Measurements from ENCODE around the gene CCS.
"Not testable (repeated sequence)": the region's sequence is repeated elsewhere in the genome, so short reads cannot be mapped to it uniquely, and the experiment has no call there.

CCS gene

GRCh38 chr11:66592457-66593302 lies at the start of gene CCS, which contains the start of gene CCDC87:
CCS (plus strand) TSS chr11:66593185; CDS start chr11:66593262, 77 bp downstream.
CCDC87 (minus strand) TSS chr11:66593063; CDS start chr11:66593015, 48 bp downstream.
- DNase-seq (ENCODE audit: low read depth in 2 of 2) = peak; percentile 98 to 99

- peak; percentile 18 to 40 for DNase-seq (ENCODE audit: low read depth in 2 of 2)
Measured at GRCh38 chr11:66543263-66544107, 49.5 kb upstream of the CCS start.

- not testable (repeated sequence) for DNase-seq (ENCODE audit: low read depth in 2 of 2)
Measured at GRCh38 chr11:66544952-66545351, 48.0 kb upstream of the CCS start.

GRCh38 chr11:66545701-66546367 lies 47.2 kb upstream of the CCS start, which contains the start of gene ZDHHC24:
ZDHHC24 (minus strand) TSS chr11:66546048; CDS start chr11:66546003, 45 bp downstream.
- DNase-seq (ENCODE audit: low read depth in 2 of 2) = peak; percentile 86 to 94

GRCh38 chr11:66546368-66546965 lies 46.5 kb upstream of the CCS start, which contains the start of gene ACTN3:
ACTN3 (plus strand) TSS chr11:66546903; CDS start chr11:66546938, 35 bp downstream.
- DNase-seq (ENCODE audit: low read depth in 2 of 2) = peak; percentile 6 to 16

GRCh38 chr11:66546966-66547661 lies 45.9 kb upstream of the CCS start:
- no peak for DNase-seq (ENCODE audit: low read depth in 2 of 2)

GRCh38 chr11:66547662-66548009 lies 45.3 kb upstream of the CCS start:
- no peak for DNase-seq (ENCODE audit: low read depth in 2 of 2)

GRCh38 chr11:66548041-66548440 lies 44.9 kb upstream of the CCS start:
- no peak for DNase-seq (ENCODE audit: low read depth in 2 of 2)

- DNase-seq (ENCODE audit: low read depth in 2 of 2) = no peak
Measured at GRCh38 chr11:66548774-66549630, 44.0 kb upstream of the CCS start.

GRCh38 chr11:66549696-66550095 lies 43.3 kb upstream of the CCS start:
- no peak for DNase-seq (ENCODE audit: low read depth in 2 of 2)

GRCh38 chr11:66550887-66551286 lies 42.1 kb upstream of the CCS start:
- DNase-seq (ENCODE audit: low read depth in 2 of 2) = no peak

- DNase-seq (ENCODE audit: low read depth in 2 of 2) = no peak
Measured at GRCh38 chr11:66554602-66555001, 38.4 kb upstream of the CCS start.

GRCh38 chr11:66555416-66555815 lies 37.6 kb upstream of the CCS start:
- no peak for DNase-seq (ENCODE audit: low read depth in 2 of 2)

- no peak for DNase-seq (ENCODE audit: low read depth in 2 of 2)
Measured at GRCh38 chr11:66556086-66556485, 36.9 kb upstream of the CCS start.

- no peak for DNase-seq (ENCODE audit: low read depth in 2 of 2)
Measured at GRCh38 chr11:66557733-66558326, 35.2 kb upstream of the CCS start.

GRCh38 chr11:66559142-66559865 lies 33.7 kb upstream of the CCS start:
- peak in 1 of 2 donors; percentile 24 for DNase-seq (ENCODE audit: low read depth in 2 of 2)

- DNase-seq (ENCODE audit: low read depth in 2 of 2) = no peak
Measured at GRCh38 chr11:66559866-66560676, 32.9 kb upstream of the CCS start.

Measured in stimulated activated CD4-positive, alpha-beta T cell treated with anti-CD3 and anti-CD28 coated beads, Interleukin-4, amount 100 ng/mL, for 48 hours (primary cell).